OCI-LY1 (cell line): Measurements from ENCODE around the gene SOX18.

Experiments
- CTCF ChIP-seq: fragments of 200-600 bp; sonication (generic), shearing (Covaris generic); IDR thresholded peaks from 2 replicates; pipeline ENCODE4 v1.5.1; 2017; ENCODE audit warnings: mild to moderate bottlenecking, antibody characterized with exemption, low read length, moderate library complexity, mixed read lengths
- EZH2 ChIP-seq: fragments of 200-600 bp; sonication (generic), shearing (Covaris generic); IDR thresholded peaks from 2 replicates; pipeline ENCODE4 v1.8.0; 2017; ENCODE audit warnings: borderline replicate concordance, mixed run types, mild to moderate bottlenecking, antibody characterized with exemption, low read length, moderate library complexity, mixed read lengths

DNA sequence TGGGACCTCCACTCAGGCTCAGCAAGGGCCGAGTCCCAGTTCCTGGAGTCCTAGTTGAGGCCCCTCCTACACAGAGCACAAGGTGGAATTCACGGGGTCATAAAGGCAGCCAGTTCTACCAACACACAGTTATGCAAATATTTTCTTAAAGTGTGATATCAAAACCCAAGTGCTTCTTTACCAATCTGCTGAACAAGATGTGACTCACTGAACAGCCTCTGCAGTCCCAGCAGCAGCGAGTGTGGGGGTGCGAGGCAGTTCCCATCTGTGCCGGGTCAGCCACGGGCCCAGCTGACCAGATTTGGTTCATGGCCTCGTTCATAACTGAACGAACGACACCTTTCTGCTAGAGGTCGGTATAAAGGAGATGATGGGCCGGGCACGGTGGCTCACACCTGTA, 9.1 kb upstream of the SOX18 start:
- TF ChIP-seq CTCF: no peak
- TF ChIP-seq EZH2: no peak
